Effector CD8-positive, alpha-beta T cell (primary cell): ENCODE data around the gene ABCG4.
"Not testable (repeated sequence)": the region's sequence is repeated elsewhere in the genome, so short reads cannot be mapped to it uniquely, and the experiment has no call there.

Experiments
- DNase-seq: peaks from one replicate; lab custom pipeline; 2025; lab: John Stamatoyannopoulos, UW

ABCG4 gene

GRCh38 chr11:119115484-119116234, 33.2 kb upstream of the ABCG4 start:
- DNase-seq: no peak

GRCh38 chr11:119116235-119116594, 32.6 kb upstream of the ABCG4 start:
- DNase-seq: no peak

- no peak for DNase-seq
Observed at GRCh38 chr11:119116601-119117000, 32.3 kb upstream of the ABCG4 start.

- no peak for DNase-seq
Observed at GRCh38 chr11:119117004-119117706, 31.7 kb upstream of the ABCG4 start.

- no peak for DNase-seq
Observed at GRCh38 chr11:119118227-119118626, 30.6 kb upstream of the ABCG4 start.

GRCh38 chr11:119118946-119119345, 29.9 kb upstream of the ABCG4 start:
- no peak for DNase-seq

GRCh38 chr11:119120639-119121007, 28.2 kb upstream of the ABCG4 start:
- no peak for DNase-seq

- DNase-seq: peak; percentile 99
Observed at GRCh38 chr11:119121008-119121810, 27.6 kb upstream of the ABCG4 start, which contains the start of gene HINFP. Gene HINFP (plus strand): TSS chr11:119121580. CDS start chr11:119126945, 5,365 bp downstream.

- DNase-seq: no peak
Observed at GRCh38 chr11:119121811-119122124, 27.1 kb upstream of the ABCG4 start.

- no peak for DNase-seq
Observed at GRCh38 chr11:119125821-119126220, 23.0 kb upstream of the ABCG4 start.

- no peak for DNase-seq
Observed at GRCh38 chr11:119126675-119127268, 22.1 kb upstream of the ABCG4 start.

GRCh38 chr11:119130662-119131061, 18.2 kb upstream of the ABCG4 start:
- no peak for DNase-seq

- no peak for DNase-seq
Observed at GRCh38 chr11:119134389-119134978, 14.4 kb upstream of the ABCG4 start.

GRCh38 chr11:119139276-119139675, 9.6 kb upstream of the ABCG4 start:
- DNase-seq: not testable (repeated sequence)

GRCh38 chr11:119144825-119145486, 3.9 kb upstream of the ABCG4 start:
- DNase-seq: no peak

GRCh38 chr11:119145551-119145950, 3.3 kb upstream of the ABCG4 start:
- no peak for DNase-seq

GRCh38 chr11:119147604-119148333, 1.1 kb upstream of the ABCG4 start:
- no peak for DNase-seq

GRCh38 chr11:119148720-119149017, 183 bp upstream of the ABCG4 start:
- no peak for DNase-seq

GRCh38 chr11:119149786-119150275, 979 bp downstream of the ABCG4 start:
- DNase-seq: no peak

GRCh38 chr11:119152043-119152442, 3.2 kb downstream of the ABCG4 start:
- DNase-seq: no peak

GRCh38 chr11:119152604-119153003, 3.8 kb downstream of the ABCG4 start:
- no peak for DNase-seq
